ENCODE data around the gene APH1B.

The APH1B gene

DNA sequence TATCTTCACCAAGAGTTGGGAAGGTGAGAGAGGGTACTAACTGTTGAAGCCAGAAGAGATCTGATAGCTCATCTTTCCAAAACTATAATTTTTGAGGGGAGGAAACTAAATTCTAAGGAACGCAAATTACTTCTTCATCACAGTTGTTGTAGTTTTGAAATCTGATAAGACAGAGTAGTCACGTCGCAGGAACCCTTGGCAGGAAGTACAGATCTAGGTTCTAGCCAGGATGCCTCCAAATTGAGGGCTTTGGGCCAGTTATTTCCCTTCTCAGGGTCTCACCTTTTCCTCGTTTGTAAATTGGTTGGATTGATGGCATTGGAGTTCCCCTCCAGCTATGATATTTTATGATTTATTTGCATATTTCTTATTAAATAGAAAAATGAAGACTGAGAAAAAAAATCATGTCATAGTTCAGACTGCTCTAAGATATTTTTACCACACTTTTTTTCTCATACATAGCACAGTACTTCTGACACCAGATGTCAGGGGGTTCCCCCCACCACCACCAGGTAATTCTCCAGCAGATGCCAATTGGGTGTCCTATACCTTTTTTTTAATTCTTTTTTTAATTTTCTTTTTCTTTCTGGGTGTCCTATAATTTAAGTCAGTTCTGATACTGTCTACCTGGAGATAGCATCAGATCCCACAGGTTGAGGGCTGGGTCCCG, 32.3 kb upstream of the APH1B start:
- Histone ChIP-seq H3K18ac (ENCODE audit: low read length) (no peak overlapping the region), H3K4ac (ENCODE audit: low read depth, low read length) (no peak overlapping the region), H4K5ac (ENCODE audit: low read length) (no peak overlapping the region), H3K27me3 (ENCODE audit: insufficient read depth, low read length, poor library complexity) (no peaks in the 10 kb centered on the region), H3K4me1 (ENCODE audit: control insufficient read depth, low read depth, low read length) (no peaks in the 10 kb centered on the region), H3K9ac (ENCODE audit: low read length) (no peak overlapping the region), H2BK5ac (ENCODE audit: low read length) (no peak overlapping the region), H4K8ac (ENCODE audit: low read depth, low read length) (no peak overlapping the region), H3K4me2 (ENCODE audit: low read length) (no peak overlapping the region), H2AK5ac (ENCODE audit: low read length) (no peak overlapping the region), H3K23ac (ENCODE audit: low read length) (no peak overlapping the region), H3K4me3 (ENCODE audit: low read length) (no peak overlapping the region), H3K27ac (ENCODE audit: low read depth, low read length) (no peak overlapping the region), H3K79me1 (ENCODE audit: low read length) (no peaks in the 10 kb centered on the region), H2BK15ac (replicated peaks; ENCODE audit: low read depth) (no peak overlapping the region), H3K79me2 (ENCODE audit: control insufficient read depth, insufficient read depth, low read length) (no peaks in the 10 kb centered on the region), H3K36me3 (ENCODE audit: control insufficient read depth, insufficient read depth, low read length) (no peaks in the 10 kb centered on the region), H3K56ac (ENCODE audit: low read length) (no peak overlapping the region), H2BK120ac (ENCODE audit: low read depth, low read length) (no peak overlapping the region)
- WGBS (ENCODE audit: extremely low coverage, insufficient coverage, low lambda C conversion rate), result no CpG with 5 or more reads among the region's 5 CpGs
- no peak for DNase-seq

DNA sequence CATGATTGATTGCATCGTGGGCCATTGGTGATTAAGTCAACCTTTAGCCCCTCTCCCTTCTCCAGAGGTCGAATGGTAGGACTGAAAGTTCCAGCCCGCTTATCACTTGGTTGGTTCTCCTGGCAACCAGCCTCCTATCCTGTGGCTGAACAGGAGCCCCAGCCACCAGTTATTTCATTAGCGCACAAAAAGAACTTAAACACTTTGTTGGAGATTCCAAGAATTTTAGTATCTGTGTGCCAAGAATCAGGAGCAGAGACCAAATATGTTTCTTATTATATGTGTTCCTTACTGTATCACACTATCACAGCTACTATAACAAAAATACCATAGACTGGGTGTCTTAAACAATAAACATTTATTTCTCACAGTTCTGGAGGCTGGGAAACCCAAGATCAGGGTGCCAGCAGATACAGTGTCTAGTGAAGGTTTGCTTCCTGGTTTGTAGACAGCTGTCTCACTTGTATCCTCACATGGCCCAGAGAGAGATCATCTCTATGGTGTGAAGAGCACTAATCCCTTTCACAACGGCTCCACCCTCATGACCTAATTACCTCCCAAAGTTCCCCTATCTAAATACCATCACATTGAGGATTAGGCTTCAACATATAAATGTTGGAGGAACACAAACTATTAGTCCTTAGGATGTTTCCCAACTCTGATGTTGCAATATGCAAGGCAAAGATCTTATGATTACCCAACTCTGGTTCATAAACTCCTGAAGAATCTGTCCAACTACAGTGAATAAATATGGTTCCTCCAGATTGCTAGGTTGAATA, 30.5 kb upstream of the APH1B start:
- Histone ChIP-seq H3K4me1 (ENCODE audit: control insufficient read depth, low read depth, low read length) (no peaks in the 10 kb centered on the region), H3K36me3 (ENCODE audit: control insufficient read depth, insufficient read depth, low read length) (no peaks in the 10 kb centered on the region), H3K27ac (ENCODE audit: low read depth, low read length) (no peak overlapping the region)

DNA sequence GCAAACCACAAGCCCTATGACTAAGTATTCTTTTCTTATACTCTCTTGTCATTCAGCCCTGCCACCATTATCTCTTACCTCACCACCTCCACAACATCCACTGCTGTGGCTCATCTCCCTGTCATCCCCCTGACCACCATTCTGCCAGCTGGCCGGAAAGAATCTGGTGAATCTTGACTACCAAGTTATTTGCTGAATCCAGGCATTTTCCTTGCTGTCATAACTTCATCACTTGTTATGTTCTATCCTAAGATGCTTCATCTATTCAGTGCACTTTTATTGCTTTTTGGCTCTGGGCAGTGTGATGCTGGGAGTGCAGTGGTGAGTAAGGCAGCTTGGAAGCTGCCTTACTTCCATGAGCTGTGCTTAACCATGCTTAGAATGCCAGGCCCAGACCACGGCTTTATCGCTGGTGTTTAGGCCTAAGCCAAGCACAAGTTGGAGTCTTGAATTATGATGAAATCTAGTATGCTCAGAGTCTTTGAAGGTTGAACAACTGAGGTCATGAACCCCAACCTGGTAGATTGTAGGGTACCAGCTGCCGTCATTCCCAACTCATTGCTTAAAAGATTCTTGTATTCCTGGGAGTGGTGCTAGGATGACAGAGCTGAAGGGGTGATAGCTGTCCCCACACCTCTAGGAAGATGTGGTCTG, 27.0 kb upstream of the APH1B start:
- Histone ChIP-seq H3K4me3 (ENCODE audit: low read length) (no peak overlapping the region), H3K27me3 (ENCODE audit: insufficient read depth, low read length, poor library complexity) (no peaks in the 10 kb centered on the region), H3K18ac (ENCODE audit: low read length) (no peak overlapping the region), H3K4ac (ENCODE audit: low read depth, low read length) (no peak overlapping the region), H2BK5ac (ENCODE audit: low read length) (no peak overlapping the region), H3K23ac (ENCODE audit: low read length) (no peak overlapping the region), H2BK15ac (replicated peaks; ENCODE audit: low read depth) (no peak overlapping the region), H3K4me2 (ENCODE audit: low read length) (no peak overlapping the region), H3K56ac (ENCODE audit: low read length) (no peak overlapping the region), H3K36me3 (ENCODE audit: control insufficient read depth, insufficient read depth, low read length) (no peaks in the 10 kb centered on the region), H3K4me1 (ENCODE audit: control insufficient read depth, low read depth, low read length) (no peaks in the 10 kb centered on the region), H4K8ac (ENCODE audit: low read depth, low read length) (no peak overlapping the region), H3K79me1 (ENCODE audit: low read length) (no peaks in the 10 kb centered on the region), H2BK120ac (ENCODE audit: low read depth, low read length) (no peak overlapping the region), H2AK5ac (ENCODE audit: low read length) (no peak overlapping the region), H3K27ac (ENCODE audit: low read depth, low read length) (no peak overlapping the region), H3K9ac (ENCODE audit: low read length) (no peak overlapping the region), H3K79me2 (ENCODE audit: control insufficient read depth, insufficient read depth, low read length) (no peaks in the 10 kb centered on the region), H4K5ac (ENCODE audit: low read length) (no peak overlapping the region)
- no CpG with 5 or more reads among the region's 4 CpGs for WGBS (ENCODE audit: extremely low coverage, insufficient coverage, low lambda C conversion rate)
- DNase-seq, result no peak

More for the DNA sequence above, 30.5 kb upstream of the APH1B start:
- no peak overlapping the region for H3K23ac ChIP-seq (ENCODE audit: low read length)
- no peak overlapping the region for H3K4me3 ChIP-seq (ENCODE audit: low read length)
- no peak overlapping the region for H4K5ac ChIP-seq (ENCODE audit: low read length)
- DNase-seq, result no peak
- no peak overlapping the region for H2BK15ac ChIP-seq (replicated peaks; ENCODE audit: low read depth)
- no peak overlapping the region for H2BK5ac ChIP-seq (ENCODE audit: low read length)
- no peak overlapping the region for H3K56ac ChIP-seq (ENCODE audit: low read length)
- no CpG with 5 or more reads among the region's 5 CpGs for WGBS (ENCODE audit: extremely low coverage, insufficient coverage, low lambda C conversion rate)
- H4K8ac ChIP-seq (ENCODE audit: low read depth, low read length), result no peak overlapping the region
- H2AK5ac ChIP-seq (ENCODE audit: low read length), result no peak overlapping the region
- H3K79me2 ChIP-seq (ENCODE audit: control insufficient read depth, insufficient read depth, low read length), result no peaks in the 10 kb centered on the region
- no peak overlapping the region for H3K18ac ChIP-seq (ENCODE audit: low read length)
- H3K4me2 ChIP-seq (ENCODE audit: low read length), result no peak overlapping the region
- no peak overlapping the region for H2BK120ac ChIP-seq (ENCODE audit: low read depth, low read length)
- no peaks in the 10 kb centered on the region for H3K79me1 ChIP-seq (ENCODE audit: low read length)
- H3K9ac ChIP-seq (ENCODE audit: low read length), result no peak overlapping the region
- no peak overlapping the region for H3K4ac ChIP-seq (ENCODE audit: low read depth, low read length)
- H3K27me3 ChIP-seq (ENCODE audit: insufficient read depth, low read length, poor library complexity), result no peaks in the 10 kb centered on the region

DNA sequence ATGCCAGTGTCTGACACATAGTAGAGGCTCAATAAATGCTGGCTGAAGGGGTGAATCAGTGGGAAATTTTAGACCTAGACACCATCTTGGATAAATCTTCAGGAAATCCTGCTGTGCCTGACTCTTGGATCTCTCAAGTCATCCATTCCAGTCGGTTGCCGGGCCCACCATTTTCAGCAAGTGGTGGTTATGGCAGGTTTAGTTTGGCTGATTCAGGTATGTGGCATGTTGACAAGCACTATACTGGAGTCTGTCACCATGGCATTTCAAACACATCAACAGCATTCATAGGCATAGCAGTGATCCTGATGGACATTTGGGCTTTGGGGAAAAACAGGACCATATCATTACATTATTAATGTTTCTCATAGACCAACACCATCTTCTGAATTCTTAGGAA, 25.7 kb upstream of the APH1B start:
- H2BK15ac ChIP-seq (replicated peaks; ENCODE audit: low read depth), result no peak overlapping the region
- no peaks in the 10 kb centered on the region for H3K4me1 ChIP-seq (ENCODE audit: control insufficient read depth, low read depth, low read length)
- WGBS (ENCODE audit: extremely low coverage, insufficient coverage, low lambda C conversion rate), result no CpG with 5 or more reads among the region's 2 CpGs
- H3K27me3 ChIP-seq (ENCODE audit: insufficient read depth, low read length, poor library complexity), result no peaks in the 10 kb centered on the region
- DNase-seq, result no peak
- no peak overlapping the region for H3K56ac ChIP-seq (ENCODE audit: low read length)
- no peaks in the 10 kb centered on the region for H3K79me1 ChIP-seq (ENCODE audit: low read length)
- H3K9ac ChIP-seq (ENCODE audit: low read length), result no peak overlapping the region
- H3K23ac ChIP-seq (ENCODE audit: low read length), result no peak overlapping the region
- no peak overlapping the region for H3K27ac ChIP-seq (ENCODE audit: low read depth, low read length)
- H2AK5ac ChIP-seq (ENCODE audit: low read length), result no peak overlapping the region
- no peak overlapping the region for H4K5ac ChIP-seq (ENCODE audit: low read length)
- no peak overlapping the region for H3K4ac ChIP-seq (ENCODE audit: low read depth, low read length)
- H2BK120ac ChIP-seq (ENCODE audit: low read depth, low read length), result no peak overlapping the region
- no peak overlapping the region for H4K8ac ChIP-seq (ENCODE audit: low read depth, low read length)
- H2BK5ac ChIP-seq (ENCODE audit: low read length), result no peak overlapping the region
- H3K36me3 ChIP-seq (ENCODE audit: control insufficient read depth, insufficient read depth, low read length), result no peaks in the 10 kb centered on the region
- H3K4me3 ChIP-seq (ENCODE audit: low read length), result no peak overlapping the region
- H3K79me2 ChIP-seq (ENCODE audit: control insufficient read depth, insufficient read depth, low read length), result no peaks in the 10 kb centered on the region
- H3K4me2 ChIP-seq (ENCODE audit: low read length), result no peak overlapping the region
- H3K18ac ChIP-seq (ENCODE audit: low read length), result no peak overlapping the region

DNA sequence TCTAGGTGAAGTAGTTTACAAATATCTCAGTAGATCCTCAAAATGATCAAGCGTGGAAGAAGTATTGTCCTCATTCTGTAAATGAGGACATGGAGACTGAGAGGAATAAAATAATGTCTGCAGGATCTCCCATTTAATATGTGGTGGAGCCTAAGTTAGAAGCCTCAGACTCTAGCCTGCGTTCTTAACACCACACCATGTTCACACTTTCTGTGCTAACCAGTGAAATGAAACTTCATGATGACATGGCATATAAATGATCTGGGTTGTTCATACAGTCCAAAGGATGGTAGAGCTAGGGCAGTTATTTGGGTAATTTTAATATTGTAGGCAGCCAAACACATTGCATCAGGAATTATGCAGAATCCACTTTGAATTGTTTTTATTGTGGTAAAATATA, 25.1 kb upstream of the APH1B start:
- Histone ChIP-seq H3K27ac (ENCODE audit: low read depth, low read length) (no peak overlapping the region), H3K56ac (ENCODE audit: low read length) (no peak overlapping the region), H3K4ac (ENCODE audit: low read depth, low read length) (no peak overlapping the region), H4K5ac (ENCODE audit: low read length) (no peak overlapping the region), H3K4me3 (ENCODE audit: low read length) (no peak overlapping the region), H3K18ac (ENCODE audit: low read length) (no peak overlapping the region), H3K79me1 (ENCODE audit: low read length) (no peaks in the 10 kb centered on the region), H3K9ac (ENCODE audit: low read length) (no peak overlapping the region), H2BK5ac (ENCODE audit: low read length) (no peak overlapping the region), H3K4me1 (ENCODE audit: control insufficient read depth, low read depth, low read length) (no peaks in the 10 kb centered on the region), H4K8ac (ENCODE audit: low read depth, low read length) (no peak overlapping the region), H3K27me3 (ENCODE audit: insufficient read depth, low read length, poor library complexity) (no peaks in the 10 kb centered on the region), H3K23ac (ENCODE audit: low read length) (no peak overlapping the region), H3K79me2 (ENCODE audit: control insufficient read depth, insufficient read depth, low read length) (no peaks in the 10 kb centered on the region), H3K36me3 (ENCODE audit: control insufficient read depth, insufficient read depth, low read length) (no peaks in the 10 kb centered on the region), H2BK120ac (ENCODE audit: low read depth, low read length) (no peak overlapping the region), H2BK15ac (replicated peaks; ENCODE audit: low read depth) (no peak overlapping the region), H3K4me2 (ENCODE audit: low read length) (no peak overlapping the region), H2AK5ac (ENCODE audit: low read length) (no peak overlapping the region)
- DNase-seq, result no peak
- no CpG with 5 or more reads among the region's 2 CpGs for WGBS (ENCODE audit: extremely low coverage, insufficient coverage, low lambda C conversion rate)

Data from mesendoderm (in vitro differentiated cells).